Hindlimb muscle (tissue), 1 donor: ENCODE results near the gene FBLN7. TPM values are rescaled to one million over a fixed set of nuclear protein-coding genes. Genes with fewer than 3 reads are reported as not detected.
"Not testable (repeated sequence)": the region's sequence is repeated elsewhere in the genome, so short reads cannot be mapped to it uniquely, and the experiment has no call there.

Experiments
- DNase-seq: peaks from one replicate; pipeline ENCODE4 v3.0.0-alpha.2; 2013
- polyA plus RNA-seq: library from polyadenylated mRNA; unstranded; fragments of 120-200 nt; gene quantifications from one replicate; pipeline ENCODE4 v1.2.1, GENCODE V29; 2013; ENCODE audit not compliant: insufficient read length

Gene FBLN7, protein sequence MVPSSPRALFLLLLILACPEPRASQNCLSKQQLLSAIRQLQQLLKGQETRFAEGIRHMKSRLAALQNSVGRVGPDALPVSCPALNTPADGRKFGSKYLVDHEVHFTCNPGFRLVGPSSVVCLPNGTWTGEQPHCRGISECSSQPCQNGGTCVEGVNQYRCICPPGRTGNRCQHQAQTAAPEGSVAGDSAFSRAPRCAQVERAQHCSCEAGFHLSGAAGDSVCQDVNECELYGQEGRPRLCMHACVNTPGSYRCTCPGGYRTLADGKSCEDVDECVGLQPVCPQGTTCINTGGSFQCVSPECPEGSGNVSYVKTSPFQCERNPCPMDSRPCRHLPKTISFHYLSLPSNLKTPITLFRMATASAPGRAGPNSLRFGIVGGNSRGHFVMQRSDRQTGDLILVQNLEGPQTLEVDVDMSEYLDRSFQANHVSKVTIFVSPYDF
- 8.5 TPM for polyA plus RNA-seq

DNA sequence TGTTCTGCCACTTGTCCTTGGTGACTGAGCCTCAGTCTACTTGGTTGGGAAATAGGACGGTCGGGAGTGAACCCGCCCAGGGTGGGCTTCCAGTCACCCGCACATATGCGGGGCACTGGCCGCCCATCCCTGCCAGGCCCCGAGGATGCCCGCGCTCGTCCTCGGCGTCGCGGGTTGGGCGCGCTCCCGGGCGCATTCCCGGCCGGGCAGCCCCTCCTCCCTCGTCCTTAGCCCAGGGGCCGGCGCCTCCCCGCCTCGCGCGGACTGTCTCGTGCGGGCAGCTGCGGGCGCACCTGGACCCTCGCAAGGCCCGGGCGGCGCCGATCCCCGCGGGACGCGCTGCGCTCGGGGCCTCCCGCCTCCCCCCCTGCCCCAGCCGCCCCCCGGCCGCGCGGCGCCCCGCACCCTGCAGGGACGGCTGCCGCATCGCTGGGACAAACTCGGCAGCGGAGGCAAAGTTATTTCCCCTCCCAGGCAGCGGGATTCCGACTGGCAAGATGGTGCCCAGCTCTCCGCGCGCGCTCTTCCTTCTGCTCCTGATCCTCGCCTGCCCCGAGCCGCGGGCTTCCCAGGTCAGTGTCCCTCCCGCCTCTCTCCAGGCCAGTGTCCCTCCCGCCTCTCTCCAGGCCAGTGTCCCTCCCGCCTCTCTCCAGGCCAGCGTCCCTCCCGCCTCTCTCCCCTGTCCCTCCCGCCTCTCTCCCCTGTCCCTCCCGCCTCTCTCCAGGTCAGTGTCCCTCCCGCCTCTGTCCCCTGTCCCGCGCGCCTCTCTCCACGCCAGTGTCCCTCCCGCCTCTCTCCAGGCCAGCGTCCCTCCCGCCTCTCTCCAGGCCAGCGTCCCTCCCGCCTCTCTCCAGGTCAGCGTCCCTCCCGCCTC, at the start of gene FBLN7:
Gene FBLN7 (plus strand): TSS at position 227 of the 874 bp plus-strand sequence. CDS start 271 bp downstream, at position 498.
- DNase-seq: no peak

GRCh38 chr2:112089375-112089774, 48.8 kb upstream of the FBLN7 start:
- DNase-seq: no peak

DNA sequence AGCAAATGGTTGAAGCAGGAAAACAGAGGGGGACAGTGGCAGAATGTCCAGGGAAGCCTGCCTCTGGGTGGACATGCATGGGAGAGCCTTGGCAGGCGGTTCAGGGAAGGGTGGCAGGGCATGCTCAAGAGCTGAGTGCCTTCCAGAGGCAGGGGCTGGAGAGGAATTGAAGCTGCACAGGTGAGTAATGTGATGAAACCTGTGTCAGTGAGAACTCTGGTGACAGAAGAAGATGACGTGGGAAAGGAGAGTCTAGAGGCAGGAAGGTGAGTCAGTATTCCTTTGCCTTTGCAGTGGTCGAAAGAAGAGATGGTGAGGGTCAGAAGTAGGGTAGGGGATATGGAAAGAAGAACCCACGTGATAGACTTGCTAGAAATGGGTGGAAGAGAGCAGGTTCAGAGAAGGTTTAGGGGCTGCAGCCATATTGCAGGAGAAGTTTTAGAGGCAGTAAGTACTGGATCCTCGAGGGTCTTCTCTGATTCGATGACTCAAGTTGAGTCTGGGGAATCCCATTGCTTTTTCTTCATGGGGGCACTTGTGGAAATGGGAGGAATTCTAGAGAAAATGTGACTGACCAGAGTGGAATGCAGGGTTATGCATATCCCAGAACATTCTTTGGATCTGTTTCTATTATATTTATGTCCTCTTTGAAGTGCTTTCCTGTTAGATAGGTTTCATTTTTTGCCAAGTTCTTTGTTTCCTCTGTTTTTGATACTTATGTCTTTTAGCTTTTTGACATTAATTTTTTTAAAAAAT, 45.7 kb upstream of the FBLN7 start:
- no peak for DNase-seq

GRCh38 chr2:112093216-112093615, 45.0 kb upstream of the FBLN7 start:
- no peak for DNase-seq

GRCh38 chr2:112095681-112096080, 42.5 kb upstream of the FBLN7 start:
- no peak for DNase-seq

DNA sequence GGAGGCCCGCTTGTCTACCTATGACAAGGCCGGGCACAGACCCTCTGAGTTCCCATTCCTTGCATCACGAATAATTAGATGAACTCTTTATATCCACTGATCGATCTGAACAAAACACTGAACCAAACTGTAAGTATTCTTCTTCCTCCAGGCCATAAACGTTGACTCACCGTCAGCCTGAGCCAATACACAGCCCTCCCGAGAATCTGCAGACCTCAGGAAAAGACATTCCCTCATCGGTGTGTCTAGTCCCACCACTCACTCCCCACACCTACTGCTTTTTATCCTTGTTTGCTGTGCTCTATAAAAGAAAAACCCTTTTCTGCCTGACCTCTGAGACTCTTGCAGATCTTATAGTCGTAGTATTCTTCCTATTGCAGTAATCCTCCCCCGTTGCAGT, 42.1 kb upstream of the FBLN7 start:
- DNase-seq: no peak

DNA sequence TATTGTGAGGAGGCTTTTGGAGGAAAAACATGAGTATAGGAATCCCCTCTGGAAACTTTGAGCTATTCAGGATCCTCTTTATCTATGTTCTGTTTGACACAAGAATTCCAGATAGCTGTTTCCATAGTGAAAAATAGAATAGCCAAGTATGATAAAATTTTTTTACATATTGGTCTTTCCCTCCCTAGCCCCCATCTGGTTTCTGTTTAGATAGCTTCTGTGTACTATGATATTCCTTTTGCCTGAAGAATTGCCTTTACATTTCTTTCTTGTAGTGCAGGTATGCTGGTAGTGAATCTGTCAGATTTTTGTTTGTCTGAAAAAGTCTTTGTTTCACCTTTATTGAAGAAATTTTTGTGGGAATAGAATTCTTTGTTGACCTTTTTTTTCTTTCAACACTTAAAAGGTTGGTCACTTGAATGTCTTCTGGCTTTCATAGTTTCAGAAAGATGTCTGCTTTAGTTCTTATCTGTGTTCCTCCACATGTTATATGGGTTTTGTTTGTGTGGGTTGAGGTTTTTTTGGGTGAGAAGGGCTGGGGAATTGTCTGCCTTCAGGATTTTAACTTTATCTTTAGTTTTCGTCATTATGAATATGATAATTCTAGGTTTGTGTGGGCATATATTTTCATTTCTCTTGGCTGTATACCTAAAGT, 29.9 kb upstream of the FBLN7 start:
- no peak for DNase-seq

DNA sequence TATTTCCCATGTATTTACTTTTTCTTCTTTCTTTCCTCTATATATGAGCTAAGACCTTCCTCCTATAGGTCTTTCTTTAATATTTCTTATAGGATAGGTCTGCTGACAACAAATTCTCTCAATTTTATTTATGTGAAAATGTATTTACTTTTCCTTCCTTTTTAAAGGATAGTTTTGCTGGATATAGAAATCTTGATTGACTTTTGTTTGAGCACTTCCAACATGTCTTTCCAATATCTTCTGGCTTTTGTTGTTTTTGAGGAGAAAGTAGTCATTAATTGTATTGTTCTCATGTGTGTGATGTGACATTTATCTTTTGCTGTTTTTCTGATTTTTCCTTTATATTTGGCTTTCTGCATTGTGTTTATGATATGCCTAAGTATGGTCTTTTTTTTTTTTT, 28.9 kb upstream of the FBLN7 start:
- DNase-seq: no peak

- no peak for DNase-seq
Measured at GRCh38 chr2:112110966-112111365, 27.2 kb upstream of the FBLN7 start.

DNA sequence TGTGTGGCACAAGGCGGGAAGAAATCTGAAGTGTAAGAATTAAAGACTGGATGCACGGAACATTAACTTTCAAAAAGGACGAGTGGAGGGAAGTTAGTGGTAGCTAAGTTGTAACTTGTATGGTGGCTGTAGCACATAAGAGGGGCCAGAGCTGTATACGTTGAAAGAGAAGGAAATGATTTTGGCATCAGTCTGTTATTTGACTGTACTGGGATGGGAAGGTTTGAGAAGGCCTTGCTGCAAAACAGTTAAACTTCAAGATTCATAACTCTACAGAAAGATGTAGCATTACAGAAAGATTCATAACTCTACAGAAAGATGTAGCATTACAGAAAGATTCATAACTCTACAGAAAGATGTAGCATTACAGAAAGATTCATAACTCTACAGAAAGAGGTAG, 24.8 kb upstream of the FBLN7 start:
- DNase-seq: not testable (repeated sequence)

GRCh38 chr2:112118148-112118547, 20.0 kb upstream of the FBLN7 start:
- no peak for DNase-seq

- DNase-seq: peak; percentile 63
Measured at GRCh38 chr2:112121682-112122254, 16.4 kb upstream of the FBLN7 start.

DNA sequence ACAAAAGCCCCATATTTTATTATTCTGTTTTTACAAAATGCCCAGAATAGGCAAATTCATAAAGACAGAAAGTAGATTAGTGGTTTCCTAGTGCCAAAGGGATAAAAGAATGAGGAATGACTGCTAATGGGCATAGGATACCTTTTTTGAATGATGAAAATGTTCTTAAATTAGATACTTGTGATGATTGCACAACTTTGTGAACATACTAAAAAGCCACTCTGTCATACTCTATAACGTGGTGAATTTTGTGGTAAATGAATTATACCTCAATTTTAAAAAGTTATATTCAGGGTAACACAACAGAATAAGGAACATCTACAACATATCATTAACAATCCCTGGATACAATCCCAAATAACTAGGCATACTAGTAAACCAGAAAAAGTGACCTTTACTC, 9.1 kb upstream of the FBLN7 start:
- DNase-seq: no peak

DNA sequence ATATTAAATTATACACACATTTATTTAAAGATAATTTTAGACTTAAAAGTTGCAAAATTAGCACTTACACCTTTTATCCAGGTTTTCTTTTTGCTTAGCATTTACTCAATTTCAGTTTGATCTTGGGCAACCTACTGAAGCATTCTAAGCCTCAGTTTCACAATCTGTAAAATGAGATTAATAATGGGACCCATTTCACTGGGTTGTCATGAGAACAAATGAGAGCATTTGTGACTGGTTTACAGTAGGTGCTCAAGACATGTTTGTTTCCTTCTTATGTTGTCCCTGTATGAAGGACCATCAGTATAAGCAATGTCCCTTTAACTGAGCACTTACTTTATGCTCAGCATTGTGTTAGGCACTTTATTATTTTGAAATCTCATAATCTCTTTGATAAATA, 4.8 kb upstream of the FBLN7 start:
- DNase-seq: no peak

DNA sequence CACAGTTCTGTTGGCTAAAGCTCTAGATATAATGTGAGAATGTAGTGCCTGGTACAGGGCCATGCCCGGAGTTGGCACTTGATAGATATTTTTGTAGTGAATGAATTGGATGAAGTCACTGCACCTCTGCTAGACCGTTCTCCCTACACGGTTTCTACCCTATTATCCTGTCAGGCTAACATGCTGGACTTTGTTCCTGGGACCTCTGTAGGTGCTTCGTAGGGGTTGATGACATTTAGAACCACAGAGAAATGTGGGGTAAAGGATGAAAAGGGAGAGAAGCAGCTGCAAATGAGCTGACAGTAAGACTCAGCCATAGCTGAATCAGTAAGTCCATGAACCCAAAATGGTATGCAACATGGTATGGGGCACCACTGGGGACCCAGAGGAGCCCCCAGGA, 4.1 kb upstream of the FBLN7 start:
- no peak for DNase-seq

GRCh38 chr2:112136096-112136495, 2.1 kb upstream of the FBLN7 start:
- DNase-seq: no peak

DNA sequence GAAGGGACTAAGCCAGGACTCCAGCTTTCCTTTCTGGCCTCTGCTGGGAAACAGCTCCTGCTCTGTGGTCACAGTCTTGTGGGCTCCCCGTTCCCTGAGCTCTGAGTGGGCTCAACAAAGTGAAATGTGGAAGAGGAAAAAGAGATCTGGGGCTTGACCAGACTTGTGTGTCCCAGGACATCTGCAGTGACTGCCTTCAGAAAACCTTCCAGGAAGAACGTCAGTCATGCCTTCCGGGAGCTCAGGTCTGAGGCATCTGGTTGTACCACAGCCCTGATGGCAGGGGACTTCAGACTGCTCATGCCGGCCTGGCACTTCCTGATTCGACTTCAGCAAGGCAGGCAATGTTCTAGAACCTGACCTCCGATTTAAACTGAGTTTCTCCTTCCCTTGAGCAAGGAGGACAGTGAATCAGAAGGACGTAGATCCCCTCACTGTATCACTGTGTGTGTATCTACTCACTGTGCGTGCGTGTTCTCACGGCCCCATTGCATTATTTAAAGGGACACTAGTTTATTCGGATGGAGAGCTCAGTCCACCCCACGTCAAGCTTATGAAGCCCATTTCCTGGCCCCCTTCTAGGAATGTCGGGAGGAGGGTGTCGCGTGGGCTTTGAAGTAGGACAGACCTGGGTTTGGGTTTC, 548 bp upstream of the FBLN7 start:
- DNase-seq: no peak

DNA sequence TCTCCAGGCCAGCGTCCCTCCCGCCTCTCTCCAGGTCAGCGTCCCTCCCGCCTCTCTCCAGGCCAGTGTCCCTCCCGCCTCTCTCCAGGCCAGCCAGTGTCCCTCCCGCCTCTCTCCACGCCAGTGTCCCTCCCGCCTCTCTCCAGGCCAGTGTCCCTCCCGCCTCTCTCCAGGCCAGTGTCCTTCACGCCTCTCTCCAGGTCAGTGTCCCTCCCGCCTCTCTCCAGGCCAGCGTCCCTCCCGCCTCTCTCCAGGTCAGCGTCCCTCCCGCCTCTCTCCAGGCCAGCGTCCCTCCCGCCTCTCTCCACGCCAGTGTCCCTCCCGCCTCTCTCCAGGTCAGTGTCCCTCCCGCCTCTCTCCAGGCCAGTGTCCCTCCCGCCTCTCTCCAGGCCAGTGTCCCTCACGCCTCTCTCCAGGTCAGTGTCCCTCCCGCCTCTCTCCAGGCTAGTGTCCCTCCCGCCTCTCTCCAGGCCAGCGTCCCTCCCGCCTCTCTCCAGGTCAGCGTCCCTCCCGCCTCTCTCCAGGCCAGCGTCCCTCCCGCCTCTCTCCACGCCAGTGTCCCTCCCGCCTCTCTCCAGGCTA, 939 bp downstream of the FBLN7 start:
- DNase-seq: not testable (repeated sequence)

DNA sequence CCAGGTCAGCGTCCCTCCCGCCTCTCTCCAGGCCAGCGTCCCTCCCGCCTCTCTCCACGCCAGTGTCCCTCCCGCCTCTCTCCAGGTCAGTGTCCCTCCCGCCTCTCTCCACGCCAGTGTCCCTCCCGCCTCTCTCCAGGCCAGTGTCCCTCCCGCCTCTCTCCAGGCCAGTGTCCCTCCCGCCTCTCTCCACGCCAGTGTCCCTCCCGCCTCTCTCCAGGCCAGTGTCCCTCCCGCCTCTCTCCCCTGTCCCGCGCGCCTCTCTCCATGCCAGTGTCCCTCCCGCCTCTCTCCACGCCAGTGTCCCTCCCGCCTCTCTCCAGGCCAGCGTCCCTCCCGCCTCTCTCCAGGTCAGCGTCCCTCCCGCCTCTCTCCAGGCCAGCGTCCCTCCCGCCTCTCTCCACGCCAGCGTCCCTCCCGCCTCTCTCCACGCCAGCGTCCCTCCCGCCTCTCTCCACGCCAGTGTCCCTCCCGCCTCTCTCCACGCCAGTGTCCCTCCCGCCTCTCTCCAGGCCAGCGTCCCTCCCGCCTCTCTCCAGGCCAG, 1.5 kb downstream of the FBLN7 start:
- DNase-seq: not testable (repeated sequence)

- DNase-seq: no peak
Measured at GRCh38 chr2:112140205-112140802, 2.1 kb downstream of the FBLN7 start.
